H7 (cell line): ENCODE measurements around the gene PPIL6. TPM values are rescaled to one million over a fixed set of nuclear protein-coding genes. Genes with fewer than 3 reads are reported as not detected.
"Not testable (repeated sequence)": the region's sequence is repeated elsewhere in the genome, so short reads cannot be mapped to it uniquely, and the experiment has no call there.

ENCODE experiments used
- DNase-seq: peaks from one replicate; pipeline ENCODE4 v3.0.0; 2012
- H3K27me3 ChIP-seq: 2 replicates; pipeline ENCODE4 v1.6.0; 2011; ENCODE audit warnings: mild to moderate bottlenecking, low read length; ENCODE audit not compliant: control insufficient read depth, insufficient read depth
- H3K36me3 ChIP-seq: replicated peaks from 2 replicates; pipeline ENCODE4 v1.5.1; 2011; ENCODE audit warnings: low read length; ENCODE audit not compliant: control insufficient read depth, insufficient read depth
- H3K4me3 ChIP-seq: 2 replicates; pipeline ENCODE4 v1.5.1; 2011; ENCODE audit warnings: low read depth, mild to moderate bottlenecking, control low read depth, low read length, moderate library complexity; ENCODE audit not compliant: insufficient read depth
- total RNA-seq: library from RNA; depleted of rRNA; stranded (reverse); fragments of >200 nt; shearing (Covaris generic); gene quantifications from 2 replicates; pipeline ENCODE4 v1.2.3, GENCODE V29; 2014

Gene PPIL6
- total RNA-seq, 1 experiment from 2014 or later = 0.35 TPM

GRCh38 chr6:109381061-109381746 lies 59.2 kb downstream of the PPIL6 start:
- H3K27me3 ChIP-seq = no peaks in the 10 kb centered on the region
- H3K36me3 ChIP-seq = peaks cover 7% of the 10 kb centered on the region
- peak; percentile 26 for DNase-seq
- peak overlapping the region; percentile 98 for H3K4me3 ChIP-seq

- H3K4me3 ChIP-seq = no peak overlapping the region
- peaks cover 12% of the 10 kb centered on the region for H3K36me3 ChIP-seq
- DNase-seq = no peak
- H3K27me3 ChIP-seq = no peaks in the 10 kb centered on the region
These were observed 60.7 kb downstream of the PPIL6 start for GRCh38 chr6:109379711-109380110.

- no peaks in the 10 kb centered on the region for H3K27me3 ChIP-seq
- no peak overlapping the region for H3K4me3 ChIP-seq
- no peak for DNase-seq
- H3K36me3 ChIP-seq = peaks cover 26% of the 10 kb centered on the region
These were observed 62.7 kb downstream of the PPIL6 start for GRCh38 chr6:109377717-109378116.

GRCh38 chr6:109374326-109374892 lies 66.0 kb downstream of the PPIL6 start:
- H3K27me3 ChIP-seq = no peaks in the 10 kb centered on the region
- DNase-seq = no peak
- H3K4me3 ChIP-seq = no peak overlapping the region
- H3K36me3 ChIP-seq = peaks cover 28% of the 10 kb centered on the region

- no peak for DNase-seq
- Histone ChIP-seq H3K36me3 (peaks cover 28% of the 10 kb centered on the region), H3K4me3 (no peak overlapping the region)
These were observed 66.7 kb downstream of the PPIL6 start for GRCh38 chr6:109373762-109374161.

GRCh38 chr6:109373331-109373730 lies 67.1 kb downstream of the PPIL6 start:
- Histone ChIP-seq H3K27me3 (no peaks in the 10 kb centered on the region), H3K36me3 (peaks cover 31% of the 10 kb centered on the region), H3K4me3 (no peak overlapping the region)
- DNase-seq = no peak

More at GRCh38 chr6:109373762-109374161, 66.7 kb downstream of the PPIL6 start:
- H3K27me3 ChIP-seq = no peaks in the 10 kb centered on the region

GRCh38 chr6:109372130-109372529 lies 68.3 kb downstream of the PPIL6 start:
- peaks cover 30% of the 10 kb centered on the region for H3K36me3 ChIP-seq
- no peak for DNase-seq
- H3K4me3 ChIP-seq = no peak overlapping the region
- no peaks in the 10 kb centered on the region for H3K27me3 ChIP-seq

- Histone ChIP-seq H3K4me3 (no peak overlapping the region), H3K27me3 (no peaks in the 10 kb centered on the region), H3K36me3 (peaks cover 24% of the 10 kb centered on the region)
- no peak for DNase-seq
These were observed 69.6 kb downstream of the PPIL6 start for GRCh38 chr6:109370792-109371191.

GRCh38 chr6:109370336-109370735 lies 70.1 kb downstream of the PPIL6 start:
- DNase-seq = no peak
- H3K27me3 ChIP-seq = no peaks in the 10 kb centered on the region
- no peak overlapping the region for H3K4me3 ChIP-seq
- H3K36me3 ChIP-seq = peaks cover 24% of the 10 kb centered on the region

GRCh38 chr6:109369728-109370127 lies 70.7 kb downstream of the PPIL6 start:
- Histone ChIP-seq H3K4me3 (no peak overlapping the region), H3K27me3 (no peaks in the 10 kb centered on the region), H3K36me3 (peaks cover 20% of the 10 kb centered on the region)
- no peak for DNase-seq

GRCh38 chr6:109364382-109365078 lies 75.9 kb downstream of the PPIL6 start:
- not testable (repeated sequence) for DNase-seq, H3K4me3 ChIP-seq, H3K36me3 ChIP-seq, H3K27me3 ChIP-seq

- Histone ChIP-seq H3K4me3 (no peak overlapping the region), H3K27me3 (no peaks in the 10 kb centered on the region), H3K36me3 (peaks cover 8% of the 10 kb centered on the region)
- DNase-seq = no peak
These were observed 76.7 kb downstream of the PPIL6 start for GRCh38 chr6:109363753-109364152.

GRCh38 chr6:109362102-109362884 lies 78.1 kb downstream of the PPIL6 start:
- Histone ChIP-seq H3K36me3 (peaks cover 4% of the 10 kb centered on the region; the same call in 1 of the 2 replicates), H3K27me3 (no peaks in the 10 kb centered on the region), H3K4me3 (no peak overlapping the region)
- DNase-seq = no peak

GRCh38 chr6:109360791-109361190 lies 79.6 kb downstream of the PPIL6 start:
- H3K4me3 ChIP-seq = no peak overlapping the region
- no peak for DNase-seq
- H3K36me3 ChIP-seq = peaks cover 10% of the 10 kb centered on the region
- no peaks in the 10 kb centered on the region for H3K27me3 ChIP-seq
